SK-N-SH (cell line): Measurements from ENCODE around the gene TSPAN4. TPM values are rescaled to one million over a fixed set of nuclear protein-coding genes. Genes with fewer than 3 reads are reported as not detected.

Experiments used
- CTCF ChIA-PET: fragments of 300-600, 350-600 bp; formaldehyde crosslinking; extraction: SDS; loops from one replicate; lab custom pipeline; 2021; lab: Yijun Ruan, JAX
- POLR2A ChIA-PET: fragments of 350-600 bp; sonication (Branson Sonifier 250); formaldehyde crosslinking; extraction: SDS; loops from one replicate; lab custom pipeline; 2020; ENCODE audit warnings: antibody characterized with exemption, inconsistent platforms; lab: Yijun Ruan, JAX
- DNase-seq: peaks from one replicate; pipeline ENCODE4 v3.0.0; 2012
- H2AFZ ChIP-seq: fragments of 200-600 bp; sonication (generic); 2 replicates; pipeline ENCODE4 v1.8.1; 2016; ENCODE audit warnings: antibody characterized with exemption, mild to moderate bottlenecking, low read depth
- H3F3A ChIP-seq: fragments of 200-600 bp; sonication (generic); replicated peaks from 2 replicates; pipeline ENCODE3; 2016; ENCODE audit warnings: antibody characterized with exemption, mild to moderate bottlenecking; ENCODE audit not compliant: insufficient read depth
- H3K27ac ChIP-seq, 2 experiments: fragments of 200-500 bp in 1 of 2; fragments of 200-600 bp in 1 of 2; sonication (Bioruptor generic) in 1 of 2; sonication (generic), shearing (Covaris generic) in 1 of 2; 2 replicates each; pipeline versions ENCODE4 v1.5.1 to v1.6.1; 2014 to 2016; ENCODE audit warnings: low read depth in 2 of 2, inconsistent platforms in 1 of 2, low read length in 1 of 2, mild to moderate bottlenecking in 1 of 2, mixed read lengths in 1 of 2
- H3K27me3 ChIP-seq: fragments of 200-600 bp; sonication (generic), shearing (Covaris generic); 2 replicates; pipeline ENCODE4 v1.6.1; 2016; ENCODE audit warnings: mixed run types; ENCODE audit not compliant: insufficient read depth
- H3K36me3 ChIP-seq, 2 experiments: fragments of 200-500 bp in 1 of 2; fragments of 200-600 bp in 1 of 2; sonication (Bioruptor generic) in 1 of 2; sonication (generic) in 1 of 2; replicated peaks in 1 of 2; 2 replicates each; pipeline versions ENCODE3 to v1.5.1; 2014 to 2016; ENCODE audit warnings: low read length in 1 of 2, mild to moderate bottlenecking in 1 of 2; ENCODE audit not compliant: insufficient read depth in 2 of 2, control insufficient read depth in 1 of 2
- H3K4me1 ChIP-seq, 2 experiments: fragments of 200-500 bp in 1 of 2; fragments of 200-600 bp in 1 of 2; sonication (Bioruptor generic) in 1 of 2; sonication (generic), shearing (Covaris generic) in 1 of 2; 2 replicates each; pipeline versions ENCODE4 v1.5.1 to v1.6.1; 2014 to 2016; ENCODE audit warnings: low read depth in 1 of 2, low read length in 1 of 2, mixed run types in 1 of 2; ENCODE audit not compliant: insufficient read depth in 2 of 2, control insufficient read depth in 1 of 2
- H3K4me2 ChIP-seq: fragments of 200-600 bp; sonication (generic), shearing (Covaris generic); 2 replicates; pipeline ENCODE4 v1.6.1; 2017; ENCODE audit warnings: mixed run types
- H3K4me3 ChIP-seq, 2 experiments: fragments of 200-500 bp in 1 of 2; fragments of 200-600 bp in 1 of 2; sonication (Bioruptor generic) in 1 of 2; sonication (generic), shearing (Covaris generic) in 1 of 2; 2 replicates each; pipeline versions ENCODE4 v1.5.1 to v1.8.1; 2014 to 2016; ENCODE audit warnings: low read depth in 2 of 2, inconsistent platforms in 1 of 2, low read length in 1 of 2, mild to moderate bottlenecking in 1 of 2, mixed read lengths in 1 of 2, moderate library complexity in 1 of 2
- H3K79me2 ChIP-seq: fragments of 200-600 bp; sonication (generic); 2 replicates; pipeline ENCODE4 v1.8.1; 2017; ENCODE audit warnings: mild to moderate bottlenecking; ENCODE audit not compliant: insufficient read depth
- H3K9ac ChIP-seq: fragments of 200-600 bp; sonication (generic); 2 replicates; pipeline ENCODE4 v1.6.1; 2017; ENCODE audit warnings: mixed run types
- H3K9me2 ChIP-seq: fragments of 200-600 bp; sonication (generic); 2 replicates; pipeline ENCODE4 v1.6.1; 2017; ENCODE audit warnings: mixed run types
- H3K9me3 ChIP-seq: fragments of 200-600 bp; sonication (generic); 2 replicates; pipeline ENCODE4 v1.6.1; 2017; ENCODE audit warnings: mixed run types, mild to moderate bottlenecking, moderate library complexity
- H4K20me1 ChIP-seq: fragments of 200-600 bp; sonication (generic); 2 replicates; pipeline ENCODE4 v1.6.1; 2017; ENCODE audit warnings: mild to moderate bottlenecking, mixed run types; ENCODE audit not compliant: insufficient read depth
- CHD2 ChIP-seq: fragments of 150-350 bp; IDR thresholded peaks from 2 replicates; pipeline ENCODE4 v1.6.1; 2018; ENCODE audit warnings: low read length; ENCODE audit not compliant: partially characterized antibody
- EZH2phosphoT487 ChIP-seq: fragments of 200-600 bp; sonication (generic); IDR thresholded peaks from 2 replicates; pipeline ENCODE4 v1.6.1; 2017; ENCODE audit warnings: low read depth, mixed run types, mild to moderate bottlenecking, antibody characterized with exemption, moderate library complexity, borderline replicate concordance
- FOSL2 ChIP-seq: IDR thresholded peaks from 2 replicates; pipeline ENCODE4 v1.4.0; 2012; ENCODE audit warnings: low read depth, mild to moderate bottlenecking, moderate library complexity, borderline replicate concordance
- MEF2A ChIP-seq: IDR thresholded peaks from 2 replicates; pipeline ENCODE4 v1.4.0; 2012; ENCODE audit warnings: low read depth, borderline replicate concordance
- PBX3 ChIP-seq: IDR thresholded peaks from 2 replicates; pipeline ENCODE4; 2012
- POLR2AphosphoS5 ChIP-seq: IDR thresholded peaks from 2 replicates; pipeline ENCODE4 v1.6.1; 2012; ENCODE audit warnings: low read depth, low read length
- RAD21 ChIP-seq: IDR thresholded peaks from 2 replicates; pipeline ENCODE4 v1.6.1; 2012; ENCODE audit warnings: mild to moderate bottlenecking, low read length
- REST ChIP-seq: IDR thresholded peaks from 2 replicates; pipeline ENCODE4 v1.6.1; 2012; ENCODE audit warnings: mild to moderate bottlenecking, low read depth, low read length, moderate library complexity
- TAF1 ChIP-seq: IDR thresholded peaks from 2 replicates; pipeline ENCODE4 v1.6.1; 2012; ENCODE audit warnings: low read depth, mild to moderate bottlenecking, low read length, moderate library complexity, borderline replicate concordance
- TCF12 ChIP-seq: IDR thresholded peaks from 2 replicates; pipeline ENCODE4 v1.4.0; 2012
- ZBTB33 ChIP-seq: IDR thresholded peaks from 2 replicates; pipeline ENCODE4 v1.4.0; 2012; ENCODE audit warnings: low read depth, borderline replicate concordance
- WGBS: methylation state at CpG from one replicate; pipeline ENCODE4 v1.1.6; 2017; ENCODE audit warnings: low lambda C conversion rate; 5-methylcytosine and 5-hydroxymethylcytosine counted together
- polyA plus RNA-seq, 3 experiments: library from polyadenylated mRNA; depleted of rRNA; stranded (reverse); fragments of >200 nt; gene quantifications; 2 replicates each; pipeline ENCODE4 v1.2.3, GENCODE V29; 2012

Gene TSPAN4
- polyA plus RNA-seq, 1 of the 3 experiments (the other 2 are of a cell fraction), result 226 TPM

GRCh38 chr11:909406-909805 is 66.8 kb downstream of the TSPAN4 start:
- no peaks in the 10 kb centered on the region for H3K9me2 ChIP-seq
- peak overlapping the region; percentile 83; the same call in 1 of the 2 replicates for H3K9ac ChIP-seq
- H3K36me3 ChIP-seq, result peaks cover 3 to 5% of the 10 kb centered on the region in 2 experiments
- DNase-seq, result no peak
- no peaks in the 10 kb centered on the region for H3F3A ChIP-seq
- 0 out of 2 replicates have a peak, but pooled peaks cover 3% of the 10 kb centered on the region for H4K20me1 ChIP-seq
- no peaks in the 10 kb centered on the region for H3K9me3 ChIP-seq
- H3K27me3 ChIP-seq, result no peaks in the 10 kb centered on the region
- peak overlapping the region; percentile 91 for H3K4me2 ChIP-seq
- 91% methylated on average over 9 of the region's 11 CpGs for WGBS
- no peak overlapping the region for H3K27ac ChIP-seq
- H2AFZ ChIP-seq, result no peak overlapping the region
- CTCF ChIA-PET, result interaction anchor here (0.9 kb wide), 1 partner anchor 142 kb away, joined by 3 read pairs; no protein-coding TSS in a partner anchor
- POLR2A ChIA-PET, result no interaction called here
- peak overlapping the region; percentile 82 to 95; a peak in 2 of 4 replicates for H3K4me3 ChIP-seq
- TF ChIP-seq RAD21 (no peak), REST (no peak), ZBTB33 (no peak), CHD2 (no peak), FOSL2 (no peak), EZH2phosphoT487 (no peak), POLR2AphosphoS5 (no peak), MEF2A (no peak), PBX3 (no peak), TAF1 (no peak), TCF12 (no peak)
- H3K79me2 ChIP-seq, result peaks cover 35% of the 10 kb centered on the region
- H3K4me1 ChIP-seq, result peaks cover 0 to 14% of the 10 kb centered on the region in 2 experiments; a peak in 1 of 4 replicates
